Liver (tissue), 9 donors: ENCODE data around the gene ETV3L. TPM values are rescaled to one million over a fixed set of nuclear protein-coding genes. Genes with fewer than 3 reads are reported as not detected.

Experiments used
- DNase-seq: peaks from one replicate; pipeline ENCODE4 v3.0.0-alpha.2; 2017; ENCODE audit warnings: low spot score
- H3K27ac ChIP-seq, 2 donors: one replicate each; pipeline ENCODE4 v1.7.0; 2013; ENCODE audit warnings: inconsistent platforms in 2 of 2, low read length in 2 of 2, control low read depth in 1 of 2, low read depth in 1 of 2, mild to moderate bottlenecking in 1 of 2
- H3K27me3 ChIP-seq, 4 donors: one replicate each; pipeline versions ENCODE4 v1.6.1 to v1.7.0; 2013; ENCODE audit warnings: low read length in 3 of 4, inconsistent platforms in 1 of 4, mild to moderate bottlenecking in 1 of 4, moderate library complexity in 1 of 4; ENCODE audit not compliant: control insufficient read depth in 4 of 4, insufficient read depth in 4 of 4
- H3K36me3 ChIP-seq, 4 donors: one replicate each; pipeline versions ENCODE4 v1.6.1 to v1.7.0; 2013; ENCODE audit warnings: low read length in 3 of 4, mild to moderate bottlenecking in 3 of 4, low read depth in 1 of 4, moderate library complexity in 1 of 4; ENCODE audit not compliant: control insufficient read depth in 4 of 4, insufficient read depth in 3 of 4
- H3K4me1 ChIP-seq, 4 donors: one replicate each; pipeline versions ENCODE4 v1.6.1 to v1.7.0; 2013; ENCODE audit warnings: low read length in 3 of 4, mild to moderate bottlenecking in 3 of 4, moderate library complexity in 1 of 4; ENCODE audit not compliant: control insufficient read depth in 4 of 4, insufficient read depth in 4 of 4
- H3K4me3 ChIP-seq, 3 donors: one replicate each; pipeline versions ENCODE4 v1.6.1 to v1.7.0; 2013; ENCODE audit warnings: low read length in 3 of 3, control low read depth in 1 of 3, low read depth in 1 of 3, mild to moderate bottlenecking in 1 of 3
- H3K9ac ChIP-seq, 2 donors: one replicate each; pipeline ENCODE4 v1.7.0; 2013; ENCODE audit warnings: low read length in 2 of 2, mild to moderate bottlenecking in 2 of 2, moderate library complexity in 2 of 2, control low read depth in 1 of 2, low read depth in 1 of 2
- H3K9me3 ChIP-seq, 4 donors: one replicate each; pipeline versions ENCODE4 v1.6.1 to v1.7.0; 2013; ENCODE audit warnings: low read length in 3 of 4; ENCODE audit not compliant: control insufficient read depth in 4 of 4
- ATF3 ChIP-seq: IDR thresholded peaks from 2 replicates; pipeline ENCODE4 v1.6.1; 2016; ENCODE audit warnings: antibody characterized with exemption
- CTCF ChIP-seq: fragments of 150-350 bp; IDR thresholded peaks from 2 replicates; pipeline ENCODE4 v1.5.1; 2017; ENCODE audit warnings: improper control_type of control experiment, low read depth, low read length; ENCODE audit not compliant: missing input control
- EGR1 ChIP-seq, 2 donors: IDR thresholded peaks; 2 replicates each; pipeline ENCODE4 v1.6.1; 2016 to 2018; ENCODE audit warnings: antibody characterized with exemption in 2 of 2, low read depth in 2 of 2
- FOXA1 ChIP-seq: IDR thresholded peaks from 2 replicates; pipeline ENCODE4 v1.6.1; 2016; ENCODE audit warnings: antibody characterized with exemption
- FOXA2 ChIP-seq: IDR thresholded peaks from 2 replicates; pipeline ENCODE4 v1.6.1; 2016; ENCODE audit warnings: antibody characterized with exemption
- GABPA ChIP-seq, 2 donors: IDR thresholded peaks in 1 of 2; conservative IDR thresholded peaks in 1 of 2; 2 replicates each; pipeline ENCODE4 v1.6.1; 2016; ENCODE audit warnings: antibody characterized with exemption in 2 of 2, mild to moderate bottlenecking in 1 of 2, moderate library complexity in 1 of 2
- HNF4A ChIP-seq, 2 donors: conservative IDR thresholded peaks; 2 replicates each; pipeline ENCODE4 v1.6.1; 2016; ENCODE audit warnings: antibody characterized with exemption in 2 of 2, mild to moderate bottlenecking in 2 of 2
- JUND ChIP-seq, 2 donors: IDR thresholded peaks; 2 replicates each; pipeline ENCODE4 v1.6.1; 2016; ENCODE audit warnings: antibody characterized with exemption in 2 of 2
- MAX ChIP-seq: IDR thresholded peaks from 2 replicates; pipeline ENCODE4 v1.6.1; 2016; ENCODE audit warnings: antibody characterized with exemption
- NR2F2 ChIP-seq: IDR thresholded peaks from 2 replicates; pipeline ENCODE4 v1.6.1; 2016; ENCODE audit warnings: antibody characterized with exemption
- RAD21 ChIP-seq, 2 donors: IDR thresholded peaks; 2 replicates each; pipeline ENCODE4 v1.6.1; 2016; ENCODE audit warnings: antibody characterized with exemption in 2 of 2, mild to moderate bottlenecking in 2 of 2
- RXRA ChIP-seq, 2 donors: IDR thresholded peaks; 2 replicates each; pipeline ENCODE4 v1.6.1; 2017 to 2018; ENCODE audit warnings: antibody characterized with exemption in 2 of 2, mild to moderate bottlenecking in 1 of 2
- YY1 ChIP-seq: IDR thresholded peaks from 2 replicates; pipeline ENCODE4 v1.6.1; 2016; ENCODE audit warnings: antibody characterized with exemption, mild to moderate bottlenecking
- WGBS: extraction: QIAGEN DNeasy Blood & Tissue Kit; methylation state at CpG from one replicate; pipeline ENCODE4 v1.1.7; 2013; 5-methylcytosine and 5-hydroxymethylcytosine counted together
- polyA plus RNA-seq, 2 donors: library from polyadenylated mRNA; stranded (reverse) in 1 of 2; unstranded in 1 of 2; fragments of 200-250 nt in 1 of 2; fragments of >200 nt in 1 of 2; fragmentation: Nextera tagmentation in 1 of 2; extraction: Ambion mirVana in 1 of 2; gene quantifications; one replicate each; pipeline versions ENCODE4 v1.2.1 to v1.2.3, GENCODE V29; 2013 to 2015
- total RNA-seq, 2 donors: library from RNA; depleted of rRNA; stranded (reverse); fragments of >200 nt; gene quantifications; one replicate each; pipeline ENCODE4 v1.2.3, GENCODE V29; 2014
- donor health status: healthy.
- donor health status: healthy.
- donor health status: healthy.
- donor health status: healthy.
- donor health status: healthy.

ETV3L gene
- total and polyA plus RNA-seq, 4 donors, result not detected

GRCh38 chr1:157142201-157142600 lies 42.6 kb upstream of the ETV3L start:
- DNase-seq, result no peak
- Histone ChIP-seq H3K4me1 (peaks cover 0 to 10% (median 7%) of the 10 kb centered on the region in 4 donors), H3K27me3 (no peaks in the 10 kb centered on the region), H3K36me3 (no peaks in the 10 kb centered on the region), H3K9me3 (no peaks in the 10 kb centered on the region), H3K27ac (no peak overlapping the region), H3K9ac (no peak overlapping the region), H3K4me3 (no peak overlapping the region)
- no peak for TF ChIP-seq MAX
- no peak for TF ChIP-seq NR2F2
- TF ChIP-seq JUND (IDR thresholded peaks at IDR 0.05), result no peak
- no peak for TF ChIP-seq CTCF
- TF ChIP-seq HNF4A (conservative IDR thresholded peaks at IDR 0.05), result no peak
- TF ChIP-seq RXRA (IDR thresholded peaks at IDR 0.05), result no peak
- no peak for TF ChIP-seq EGR1 (IDR thresholded peaks at IDR 0.05; ENCODE audit: low read depth in 2 of 2)
- TF ChIP-seq FOXA2, result no peak
- no peak for TF ChIP-seq RAD21 (IDR thresholded peaks at IDR 0.05)
- 76% methylated on average over 2 of the region's 2 CpGs for WGBS

GRCh38 chr1:157141212-157141855 lies 41.7 kb upstream of the ETV3L start:
- no peaks in the 10 kb centered on the region for H3K27me3 ChIP-seq
- no peak for TF ChIP-seq CTCF
- TF ChIP-seq FOXA1, result no peak
- TF ChIP-seq YY1, result no peak
- no peak for TF ChIP-seq FOXA2
- no peak for TF ChIP-seq ATF3
- no peak for TF ChIP-seq GABPA (IDR thresholded peaks at IDR 0.05 in 1 of 2, conservative IDR thresholded peaks at IDR 0.05 in 1 of 2)
- H3K9me3 ChIP-seq, result no peaks in the 10 kb centered on the region
- H3K4me3 ChIP-seq, result no peak overlapping the region
- no peak overlapping the region for H3K9ac ChIP-seq
- DNase-seq, result no peak
- H3K27ac ChIP-seq, result no peak overlapping the region
- H3K36me3 ChIP-seq, result no peaks in the 10 kb centered on the region
- H3K4me1 ChIP-seq, result peaks cover under 1 to 19% (median 16%) of the 10 kb centered on the region in 4 donors
- WGBS, result 88% methylated on average over 4 of the region's 4 CpGs

GRCh38 chr1:157140063-157140588 lies 40.5 kb upstream of the ETV3L start:
- Histone ChIP-seq H3K4me1 (peaks cover 9 to 28% (median 25%) of the 10 kb centered on the region in 4 donors), H3K9me3 (no peaks in the 10 kb centered on the region), H3K9ac (no peak overlapping the region), H3K4me3 (no peak overlapping the region), H3K27ac (no peak overlapping the region), H3K36me3 (peaks cover 0 to 6% (median 3%) of the 10 kb centered on the region in 4 donors), H3K27me3 (no peaks in the 10 kb centered on the region)
- TF ChIP-seq RXRA (IDR thresholded peaks at IDR 0.05), result no peak
- TF ChIP-seq YY1, result no peak
- no peak for DNase-seq
- WGBS, result 62% methylated on average over 2 of the region's 2 CpGs
